GM18499 (cell line): ENCODE data around the gene CCR6.
"Not testable (repeated sequence)": the region's sequence is repeated elsewhere in the genome, so short reads cannot be mapped to it uniquely, and the experiment has no call there.

ENCODE experiments used
- ATAC-seq: cut with Tn5 transposase; IDR thresholded peaks from one replicate; pipeline ENCODE4 v1.9.1; 2021; ENCODE audit warnings: moderate number of reproducible peaks; ENCODE audit not compliant: insufficient read depth, unreplicated experiment

Gene CCR6

GRCh38 chr6:167164261-167164660 is 41.4 kb downstream of the CCR6 start:
- ATAC-seq = no peak

- no peak for ATAC-seq
These were observed 43.1 kb downstream of the CCR6 start for GRCh38 chr6:167165858-167166471.

DNA sequence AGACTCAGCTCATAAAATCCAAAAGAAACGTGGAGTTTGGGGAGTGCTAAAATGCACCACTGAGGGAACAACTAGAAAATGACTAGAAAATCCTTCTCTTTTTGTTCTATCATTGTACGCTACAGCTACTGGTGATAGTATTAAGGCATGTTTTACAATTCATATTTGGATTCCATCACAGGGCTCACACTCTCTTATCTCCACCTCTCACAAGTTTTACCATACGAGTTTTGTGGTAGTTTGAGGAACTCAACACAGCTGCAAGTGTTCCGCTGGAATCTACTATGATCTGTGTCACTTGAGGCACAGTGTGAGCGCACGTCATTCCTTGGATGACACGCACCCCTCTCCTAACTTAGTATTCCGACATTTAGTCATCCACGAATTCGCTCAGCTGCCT is 44.8 kb downstream of the CCR6 start:
- ATAC-seq = not testable (repeated sequence)

DNA sequence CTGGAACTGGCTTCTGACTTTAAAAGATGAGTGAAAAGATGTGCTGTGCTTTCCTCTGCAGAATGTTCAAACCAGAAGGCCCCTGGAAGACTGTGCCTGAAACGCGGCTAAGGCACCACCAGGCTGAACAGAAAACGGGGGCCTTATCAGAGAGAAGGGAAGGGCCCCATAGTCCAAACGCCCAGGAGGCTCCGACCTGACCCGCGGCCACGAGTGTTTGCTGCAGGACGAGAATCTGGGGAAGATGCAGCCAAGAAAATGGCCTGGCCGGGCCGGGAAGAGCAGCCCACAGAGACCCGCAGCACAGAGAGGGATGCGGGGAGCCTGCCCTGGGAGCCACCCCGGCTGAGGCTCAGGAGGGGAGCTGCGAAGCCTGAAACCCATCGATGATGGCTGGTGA is 45.4 kb downstream of the CCR6 start:
- not testable (repeated sequence) for ATAC-seq

GRCh38 chr6:167169867-167170266 is 47.0 kb downstream of the CCR6 start:
- not testable (repeated sequence) for ATAC-seq

- not testable (repeated sequence) for ATAC-seq
These were observed 48.4 kb downstream of the CCR6 start for GRCh38 chr6:167171300-167171699.

DNA sequence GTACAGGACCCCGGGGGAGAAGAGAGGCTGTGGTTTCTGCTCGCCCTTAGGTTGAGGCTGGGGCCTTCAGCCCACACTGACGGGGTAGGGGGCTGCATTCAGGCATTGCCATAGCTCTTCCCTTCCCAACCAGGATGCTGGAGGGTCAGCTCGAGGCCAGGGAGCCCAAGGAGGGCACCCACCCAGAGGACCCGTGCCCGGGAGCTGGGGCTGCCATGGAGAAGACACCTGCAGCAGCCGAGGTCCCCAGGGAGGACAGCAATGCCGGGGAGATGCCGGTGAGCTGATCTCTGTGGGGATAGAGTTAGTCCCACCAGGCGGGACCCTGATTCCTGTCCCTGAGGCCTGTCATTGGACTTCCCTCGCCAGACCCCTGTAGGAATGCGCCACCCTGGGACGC is 49.1 kb downstream of the CCR6 start:
- not testable (repeated sequence) for ATAC-seq

DNA sequence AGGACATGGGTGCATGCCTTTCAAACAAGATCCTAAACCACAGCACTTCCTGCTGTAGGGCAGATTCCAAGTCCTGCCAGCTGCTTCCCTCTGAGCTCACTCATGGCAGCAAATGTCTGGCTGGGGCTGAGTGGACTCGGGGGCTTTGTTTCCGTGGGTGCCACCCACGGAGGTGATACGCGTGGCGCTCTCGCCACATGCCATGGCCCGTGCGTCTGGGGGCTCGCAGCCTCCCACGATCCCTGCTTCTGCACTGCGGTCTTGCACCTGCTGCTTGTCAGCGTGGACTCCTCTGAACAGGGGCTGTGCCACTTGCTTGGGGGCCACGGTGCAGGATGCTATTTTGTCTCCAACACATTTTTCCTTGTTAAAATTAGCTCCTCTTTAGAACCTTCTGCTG is 54.4 kb downstream of the CCR6 start:
- ATAC-seq = not testable (repeated sequence)

DNA sequence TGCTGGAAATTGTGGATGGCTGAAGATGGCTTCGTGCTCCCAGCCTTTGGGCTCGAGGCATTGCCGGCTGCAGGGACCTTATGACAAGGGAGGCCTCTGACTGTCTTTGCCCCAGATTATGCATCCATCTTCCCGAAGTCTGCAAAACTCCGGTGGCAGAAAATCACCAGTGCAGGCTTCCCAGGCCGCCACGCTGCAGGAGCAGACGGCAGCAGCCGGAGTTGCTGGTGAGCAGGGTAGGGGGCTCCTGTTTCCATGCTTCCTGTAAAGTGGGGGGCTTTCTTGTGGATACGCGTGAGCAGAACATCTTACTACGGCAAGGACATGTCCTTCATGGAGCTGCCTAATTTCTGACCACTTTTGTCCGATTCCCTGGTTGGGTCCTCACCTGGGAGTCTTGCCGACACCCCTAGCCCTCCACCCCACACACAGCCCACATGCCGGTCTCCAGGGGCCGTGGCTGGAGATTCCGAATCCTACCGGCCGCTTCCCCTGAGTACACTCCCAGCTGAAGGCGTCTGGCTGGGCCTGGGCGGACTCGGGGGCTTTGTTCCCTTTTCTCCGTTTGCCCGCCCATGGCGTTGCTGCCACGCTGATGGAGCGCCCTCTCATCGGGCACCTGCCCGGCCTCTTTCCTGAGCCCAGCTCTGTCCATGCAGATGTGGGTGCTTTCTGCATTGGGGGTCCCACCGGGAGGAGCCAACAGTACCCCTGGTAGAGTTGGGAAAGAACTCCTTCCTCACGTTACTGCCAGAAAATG is 56.2 kb downstream of the CCR6 start:
- not testable (repeated sequence) for ATAC-seq

- not testable (repeated sequence) for ATAC-seq
These were observed 57.2 kb downstream of the CCR6 start for GRCh38 chr6:167180086-167180485.

GRCh38 chr6:167181351-167181750 is 58.5 kb downstream of the CCR6 start:
- not testable (repeated sequence) for ATAC-seq

DNA sequence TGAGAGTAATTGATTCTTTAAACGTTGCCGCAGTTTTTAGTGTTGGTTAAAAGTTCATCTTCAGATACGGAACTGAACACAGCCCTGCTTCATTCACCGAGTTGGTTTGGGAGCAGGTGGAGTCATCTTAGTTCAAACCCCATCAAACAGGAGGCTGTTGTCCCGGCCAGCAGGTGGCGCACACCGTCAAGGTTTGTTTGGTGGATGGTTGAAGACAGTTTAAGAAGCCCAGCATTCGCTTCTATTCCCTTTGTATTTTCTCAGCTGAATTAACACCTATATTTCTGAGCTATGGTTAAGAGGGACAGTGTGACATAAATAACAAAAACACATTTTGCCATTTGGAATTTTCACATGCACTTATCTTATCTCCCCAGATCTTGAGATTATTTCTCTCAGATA is 60.0 kb downstream of the CCR6 start:
- not testable (repeated sequence) for ATAC-seq

- not testable (repeated sequence) for ATAC-seq
These were observed 62.2 kb downstream of the CCR6 start for GRCh38 chr6:167185101-167185500.

GRCh38 chr6:167187275-167187674 is 64.4 kb downstream of the CCR6 start:
- ATAC-seq = not testable (repeated sequence)
